ENCODE measurements around the gene PTOV1.

PTOV1 gene

GRCh38 chr19:49863254-49863934 is 12.4 kb downstream of the PTOV1 start:
- Histone ChIP-seq H3K4me2 (ENCODE audit: low read depth, low read length) (no peak overlapping the region), H3K36me3 (replicated peaks; ENCODE audit: insufficient read depth, low read length) (peaks cover 7% of the 10 kb centered on the region), H3K4me1 (ENCODE audit: low read length) (peaks cover 12% of the 10 kb centered on the region; the same call in 1 of the 2 replicates), H3K27ac (ENCODE audit: low read length) (no peak overlapping the region), H3K4me3 (ENCODE audit: low read length) (no peak overlapping the region), H3K9ac (ENCODE audit: low read length) (no peak overlapping the region), H3K9me3 (replicated peaks; ENCODE audit: insufficient read depth, low read length) (no peaks in the 10 kb centered on the region), H4K20me1 (ENCODE audit: insufficient read depth, low read length) (no peaks in the 10 kb centered on the region), H3K9me2 (replicated peaks; ENCODE audit: insufficient read depth, low read length) (no peaks in the 10 kb centered on the region), H3F3A (ENCODE audit: insufficient read depth, low read length) (peaks cover 19% of the 10 kb centered on the region), H3K27me3 (replicated peaks; ENCODE audit: insufficient read depth, low read length) (no peaks in the 10 kb centered on the region), H2AFZ (ENCODE audit: low read length) (no peak overlapping the region), H3K79me2 (ENCODE audit: low read length) (peaks cover 41% of the 10 kb centered on the region)
- TF ChIP-seq EZH2 (optimal IDR thresholded peaks at IDR 0.05; ENCODE audit: low read depth, low read length): no peak
- TF ChIP-seq EZH2phosphoT487 (IDR thresholded peaks at IDR 0.05; ENCODE audit: low read length): no peak
- TF ChIP-seq CTCF (IDR thresholded peaks at IDR 0.05; ENCODE audit: low read length): no peak
- no peak for DNase-seq

GRCh38 chr19:49863935-49864320 is 13.0 kb downstream of the PTOV1 start:
- no peaks in the 10 kb centered on the region for H3K9me3 ChIP-seq (replicated peaks; ENCODE audit: insufficient read depth, low read length)
- H3K27ac ChIP-seq (ENCODE audit: low read length): no peak overlapping the region
- no peaks in the 10 kb centered on the region for H3K27me3 ChIP-seq (replicated peaks; ENCODE audit: insufficient read depth, low read length)
- H4K20me1 ChIP-seq (ENCODE audit: insufficient read depth, low read length): no peaks in the 10 kb centered on the region
- peaks cover 41% of the 10 kb centered on the region for H3K79me2 ChIP-seq (ENCODE audit: low read length)
- H3K4me3 ChIP-seq (ENCODE audit: low read length): no peak overlapping the region
- H3K9me2 ChIP-seq (replicated peaks; ENCODE audit: insufficient read depth, low read length): no peaks in the 10 kb centered on the region
- TF ChIP-seq EZH2 (optimal IDR thresholded peaks at IDR 0.05; ENCODE audit: low read depth, low read length): no peak
- peaks cover 16% of the 10 kb centered on the region for H3K4me1 ChIP-seq (ENCODE audit: low read length)
- no peak overlapping the region for H3K9ac ChIP-seq (ENCODE audit: low read length)
- no peak for DNase-seq
- H3K36me3 ChIP-seq (replicated peaks; ENCODE audit: insufficient read depth, low read length): peaks cover 7% of the 10 kb centered on the region
- H3K4me2 ChIP-seq (ENCODE audit: low read depth, low read length): no peak overlapping the region
- H2AFZ ChIP-seq (ENCODE audit: low read length): no peak overlapping the region
- peaks cover 24% of the 10 kb centered on the region for H3F3A ChIP-seq (ENCODE audit: insufficient read depth, low read length)

GRCh38 chr19:49864890-49865289 is 13.9 kb downstream of the PTOV1 start:
- no peak for DNase-seq
- Histone ChIP-seq H2AFZ (ENCODE audit: low read length) (no peak overlapping the region), H3K36me3 (replicated peaks; ENCODE audit: insufficient read depth, low read length) (peaks cover 7% of the 10 kb centered on the region), H3K9ac (ENCODE audit: low read length) (no peak overlapping the region), H3K4me3 (ENCODE audit: low read length) (no peak overlapping the region), H3K27me3 (replicated peaks; ENCODE audit: insufficient read depth, low read length) (no peaks in the 10 kb centered on the region), H3K9me3 (replicated peaks; ENCODE audit: insufficient read depth, low read length) (no peaks in the 10 kb centered on the region), H3F3A (ENCODE audit: insufficient read depth, low read length) (peaks cover 26% of the 10 kb centered on the region), H4K20me1 (ENCODE audit: insufficient read depth, low read length) (no peaks in the 10 kb centered on the region), H3K9me2 (replicated peaks; ENCODE audit: insufficient read depth, low read length) (no peaks in the 10 kb centered on the region), H3K4me2 (ENCODE audit: low read depth, low read length) (no peak overlapping the region), H3K4me1 (ENCODE audit: low read length) (peaks cover 18% of the 10 kb centered on the region), H3K79me2 (ENCODE audit: low read length) (peaks cover 41% of the 10 kb centered on the region), H3K27ac (ENCODE audit: low read length) (no peak overlapping the region)
- TF ChIP-seq CTCF (IDR thresholded peaks at IDR 0.05; ENCODE audit: low read length) (no peak), EZH2phosphoT487 (IDR thresholded peaks at IDR 0.05; ENCODE audit: low read length) (no peak), EZH2 (optimal IDR thresholded peaks at IDR 0.05; ENCODE audit: low read depth, low read length) (no peak)

Measured in MM.1S (cell line).